Measurements from ENCODE around the gene NOSIP.

NOSIP gene

DNA sequence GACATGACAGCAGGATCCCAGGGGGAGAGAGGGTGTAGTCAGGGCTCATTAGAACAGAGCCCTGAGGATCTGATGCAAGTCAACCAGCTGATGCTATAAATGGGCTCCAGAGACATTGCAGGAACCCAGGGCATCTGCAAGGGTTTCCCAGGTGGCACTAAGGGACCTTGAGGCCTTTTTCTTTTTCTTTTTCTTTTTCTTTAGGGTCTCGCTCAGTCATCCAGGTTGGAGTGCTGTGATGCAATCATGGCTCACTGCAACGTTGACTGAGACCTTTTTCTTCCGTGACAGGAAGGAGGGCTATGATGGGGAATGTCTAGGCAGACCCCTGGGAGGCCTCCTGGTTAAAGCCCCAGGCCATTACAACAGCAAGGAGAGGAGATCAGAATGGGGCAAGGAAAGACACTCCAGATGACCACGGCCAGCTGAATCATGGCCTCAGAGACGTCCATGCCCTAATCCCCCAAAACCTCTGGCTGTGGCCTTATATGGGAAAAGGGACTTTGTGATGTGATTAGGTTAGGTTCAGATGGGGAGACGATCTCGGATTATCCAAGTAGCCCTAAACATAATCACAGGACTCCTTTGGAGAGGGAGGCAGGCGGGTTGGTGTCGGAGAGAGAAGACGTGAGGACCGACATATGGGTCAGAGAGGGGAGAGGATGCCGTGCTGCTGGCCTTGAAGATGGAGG is 72.4 kb downstream of the NOSIP start:
- no peaks in the 10 kb centered on the region for H3K36me3 Mint-ChIP-seq (ENCODE audit: low read depth)
- peak overlapping the region; percentile 70 for H3K27ac Mint-ChIP-seq
- H3K4me3 Mint-ChIP-seq: no peak overlapping the region
- peaks cover 10% of the 10 kb centered on the region for H3K27me3 Mint-ChIP-seq (ENCODE audit: low read depth)
- H3K9me3 Mint-ChIP-seq: no peaks in the 10 kb centered on the region
- DNase-seq (ENCODE audit: low spot score): no peak
- peaks cover 24% of the 10 kb centered on the region for H3K4me1 Mint-ChIP-seq (ENCODE audit: low read depth)

DNA sequence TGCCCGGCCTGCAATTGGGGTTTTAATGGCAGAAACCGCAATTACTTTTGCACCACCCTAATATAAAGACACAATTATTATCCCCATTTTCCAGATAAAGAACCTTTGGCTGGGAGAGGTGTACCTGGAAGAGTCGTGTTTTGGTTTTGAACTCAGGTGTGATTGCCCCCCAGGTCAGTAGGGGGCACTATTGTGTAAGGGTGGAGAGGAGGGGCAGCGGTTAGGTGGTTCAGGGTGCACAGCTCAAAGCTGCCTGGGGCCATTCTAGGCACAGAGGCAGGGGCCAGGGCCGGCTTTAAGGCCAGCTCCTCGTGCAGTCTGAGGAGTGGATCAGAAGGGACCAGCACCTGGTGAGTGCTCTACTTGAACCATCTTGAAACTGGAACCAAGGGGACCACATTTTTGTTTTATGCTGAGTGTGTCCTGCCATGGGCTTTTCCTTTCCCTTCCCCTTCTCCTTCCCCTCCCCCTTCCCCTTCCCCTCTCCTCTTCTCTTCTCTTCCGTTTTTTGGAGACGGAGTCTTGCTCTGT is 73.7 kb downstream of the NOSIP start:
- Mint-ChIP-seq H3K4me3 (no peak overlapping the region), H3K36me3 (ENCODE audit: low read depth) (no peaks in the 10 kb centered on the region)

More for the DNA sequence above, 73.7 kb downstream of the NOSIP start:
- Mint-ChIP-seq H3K9me3 (no peaks in the 10 kb centered on the region), H3K4me1 (ENCODE audit: low read depth) (peaks cover 26% of the 10 kb centered on the region), H3K27ac (peak overlapping the region; percentile 17), H3K27me3 (ENCODE audit: low read depth) (peaks cover 3% of the 10 kb centered on the region)
- peak; percentile 60 for DNase-seq (ENCODE audit: low spot score)

All from T-helper 2 cell treated with Interferon-gamma antibody and Interleukin-4, amounts not matched to agents 5 μg/mL and 100 μg/mL, for 36 hours (primary cell).